Suprapubic skin (tissue), 4 donors: ENCODE measurements around the gene TMEFF2.
"Not testable (repeated sequence)": the region's sequence is repeated elsewhere in the genome, so short reads cannot be mapped to it uniquely, and the experiment has no call there.

Experiments used
- POLR2A ChIP-seq, 2 donors: fragments of 450-650 bp; IDR thresholded peaks; one replicate each; pipeline ENCODE4 v1.6.1; 2017; ENCODE audit warnings: antibody characterized with exemption in 2 of 2, mild to moderate bottlenecking in 2 of 2, moderate library complexity in 2 of 2
- POLR2AphosphoS5 ChIP-seq, 3 donors: sonication (generic); formaldehyde crosslinking; IDR thresholded peaks; one replicate each; pipeline ENCODE4 v1.6.1; 2017; ENCODE audit warnings: antibody characterized with exemption in 3 of 3
- TF ChIP-seq, protein P1 (sequence below), 2 donors: fragments of 200-600 bp in 1 of 2; fragments of 450-650 bp in 1 of 2; sonication (generic) in 1 of 2; IDR thresholded peaks; one replicate each; pipeline ENCODE4 v1.5.1; 2016 to 2019; ENCODE audit warnings: antibody characterized with exemption in 2 of 2, mild to moderate bottlenecking in 1 of 2, moderate library complexity in 1 of 2

DNA sequence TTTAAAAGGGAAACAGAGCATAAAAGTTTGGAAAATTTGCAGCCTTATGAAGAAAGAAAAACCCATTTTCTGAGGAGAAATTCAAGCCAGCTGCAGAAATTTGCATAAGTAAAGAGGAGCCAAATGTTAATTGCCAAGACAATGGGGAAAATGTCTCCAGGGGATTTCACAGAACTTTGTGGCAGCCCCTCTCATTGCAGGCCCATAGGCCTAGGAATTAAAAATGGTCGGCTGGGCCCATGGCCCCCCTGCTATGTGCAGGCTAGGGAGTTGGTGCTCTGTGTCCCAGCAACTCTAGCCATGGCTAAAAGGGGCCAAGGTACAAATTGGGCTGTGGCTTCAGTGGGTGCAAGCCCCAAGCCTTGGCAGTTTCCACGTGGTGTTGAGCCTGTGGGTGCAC lies 83.2 kb downstream of the TMEFF2 start:
- TF ChIP-seq, protein P1, sequence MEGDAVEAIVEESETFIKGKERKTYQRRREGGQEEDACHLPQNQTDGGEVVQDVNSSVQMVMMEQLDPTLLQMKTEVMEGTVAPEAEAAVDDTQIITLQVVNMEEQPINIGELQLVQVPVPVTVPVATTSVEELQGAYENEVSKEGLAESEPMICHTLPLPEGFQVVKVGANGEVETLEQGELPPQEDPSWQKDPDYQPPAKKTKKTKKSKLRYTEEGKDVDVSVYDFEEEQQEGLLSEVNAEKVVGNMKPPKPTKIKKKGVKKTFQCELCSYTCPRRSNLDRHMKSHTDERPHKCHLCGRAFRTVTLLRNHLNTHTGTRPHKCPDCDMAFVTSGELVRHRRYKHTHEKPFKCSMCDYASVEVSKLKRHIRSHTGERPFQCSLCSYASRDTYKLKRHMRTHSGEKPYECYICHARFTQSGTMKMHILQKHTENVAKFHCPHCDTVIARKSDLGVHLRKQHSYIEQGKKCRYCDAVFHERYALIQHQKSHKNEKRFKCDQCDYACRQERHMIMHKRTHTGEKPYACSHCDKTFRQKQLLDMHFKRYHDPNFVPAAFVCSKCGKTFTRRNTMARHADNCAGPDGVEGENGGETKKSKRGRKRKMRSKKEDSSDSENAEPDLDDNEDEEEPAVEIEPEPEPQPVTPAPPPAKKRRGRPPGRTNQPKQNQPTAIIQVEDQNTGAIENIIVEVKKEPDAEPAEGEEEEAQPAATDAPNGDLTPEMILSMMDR (IDR thresholded peaks at IDR 0.05), result not testable (repeated sequence)
- TF ChIP-seq POLR2A, POLR2AphosphoS5 (IDR thresholded peaks at IDR 0.05): not testable (repeated sequence)
